ENCODE data around the gene CTCFL.

GRCh38 chr20:57568088-57568896 lies 43.4 kb upstream of the CTCFL start:
- TF ChIP-seq USF1 (IDR thresholded peaks at IDR 0.05) (no peak), TEAD4 (IDR thresholded peaks at IDR 0.05) (no peak), CEBPB (IDR thresholded peaks at IDR 0.05) (no peak)
